Measurements from ENCODE around the gene SASH1.
"Not testable (repeated sequence)": the region's sequence is repeated elsewhere in the genome, so short reads cannot be mapped to it uniquely, and the experiment has no call there.

Gene SASH1

DNA sequence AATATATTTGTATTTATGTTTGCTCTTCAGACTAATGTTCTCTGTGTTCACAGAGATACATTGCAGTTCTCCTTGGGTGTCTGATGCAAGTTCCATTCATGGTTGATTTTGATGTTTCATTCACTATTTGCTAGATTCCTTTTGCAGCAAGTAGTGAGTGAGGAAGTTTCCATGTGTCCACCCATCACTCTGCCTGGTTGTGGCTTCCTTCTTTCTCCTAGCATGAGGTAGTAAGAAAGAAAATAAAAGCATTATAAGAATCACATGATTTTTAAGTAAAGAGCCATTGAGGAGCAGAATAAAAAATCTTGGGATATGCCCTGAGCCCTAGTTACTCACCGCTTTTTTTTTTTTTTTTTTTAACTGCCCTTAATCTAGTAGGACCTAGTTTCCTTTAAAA lies 8.7 kb downstream of the SASH1 start:
- in situ Hi-C loops (cut with MboI; ENCODE audit: low pct_unique_long_range_greater_than_20kb, low sequenced_read_pairs, unreplicated experiment): no loop called here
- no peak for DNase-seq (ENCODE audit: low spot score)
- no peak for TF ChIP-seq CTCF (IDR thresholded peaks at IDR 0.05; ENCODE audit: extremely low read depth, insufficient read depth, missing control alignments)

- in situ Hi-C loops (cut with MboI; ENCODE audit: low pct_unique_long_range_greater_than_20kb, low sequenced_read_pairs, unreplicated experiment); DNase-seq (ENCODE audit: low spot score): not testable (repeated sequence)
Observed at GRCh38 chr6:148352421-148352820, 9.8 kb downstream of the SASH1 start.

DNA sequence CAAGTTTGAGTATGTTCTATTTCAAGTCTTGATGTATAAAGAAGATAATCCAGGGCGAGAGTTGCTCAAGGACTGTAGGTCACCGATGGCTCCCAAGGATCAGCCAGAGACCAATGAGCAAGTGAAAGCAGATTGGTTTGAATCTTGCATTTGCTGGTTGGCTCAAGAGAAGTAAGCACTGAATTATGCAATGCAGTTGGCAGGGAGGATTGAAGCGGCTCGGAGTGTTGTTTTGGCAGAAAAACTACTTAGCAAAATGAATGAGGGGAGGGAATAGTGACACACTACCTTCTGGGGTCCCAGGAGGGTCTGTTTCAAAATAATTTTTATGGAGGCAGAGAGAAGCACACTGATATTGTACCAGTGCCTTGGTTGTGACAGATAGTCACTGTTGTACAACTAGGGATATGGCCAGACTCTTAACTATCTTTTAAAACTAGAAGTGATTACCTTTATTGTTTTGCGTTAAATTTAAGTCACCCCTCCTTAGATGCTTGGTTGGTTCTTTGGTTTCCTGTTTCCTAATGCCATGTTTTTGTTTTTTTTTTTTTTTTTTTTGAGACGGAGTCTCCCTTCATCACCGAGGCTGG lies 15.7 kb downstream of the SASH1 start:
- in situ Hi-C loops (cut with MboI; ENCODE audit: low pct_unique_long_range_greater_than_20kb, low sequenced_read_pairs, unreplicated experiment): no loop called here
- no peak for DNase-seq (ENCODE audit: low spot score)
- TF ChIP-seq CTCF (IDR thresholded peaks at IDR 0.05; ENCODE audit: extremely low read depth, insufficient read depth, missing control alignments): no peak

DNA sequence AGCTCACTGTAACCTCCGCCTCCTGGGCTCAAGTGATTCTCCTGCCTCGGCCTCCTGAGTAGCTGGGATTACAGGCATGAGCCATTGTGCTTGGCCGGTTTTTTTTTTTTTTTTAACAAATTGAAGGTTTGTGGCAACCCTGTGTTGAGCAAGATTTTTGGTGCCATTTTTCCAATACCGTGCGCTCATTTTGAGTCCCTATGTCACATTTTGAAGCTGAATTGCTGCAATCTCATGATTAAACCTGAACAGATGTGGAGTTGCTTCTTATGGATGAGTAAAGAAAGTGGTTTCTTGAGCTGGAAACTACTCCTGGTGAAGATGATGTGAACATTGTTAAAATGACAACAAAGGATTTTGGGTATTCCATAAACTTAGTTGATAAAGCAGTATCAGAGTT lies 16.6 kb downstream of the SASH1 start:
- in situ Hi-C loops (cut with MboI; ENCODE audit: low pct_unique_long_range_greater_than_20kb, low sequenced_read_pairs, unreplicated experiment): no loop called here
- DNase-seq (ENCODE audit: low spot score): no peak
- TF ChIP-seq CTCF (IDR thresholded peaks at IDR 0.05; ENCODE audit: extremely low read depth, insufficient read depth, missing control alignments): no peak

GRCh38 chr6:148364056-148364824 lies 21.6 kb downstream of the SASH1 start:
- in situ Hi-C loops (cut with MboI; ENCODE audit: low pct_unique_long_range_greater_than_20kb, low sequenced_read_pairs, unreplicated experiment): no loop called here

GRCh38 chr6:148365041-148365440 lies 22.4 kb downstream of the SASH1 start:
- no peak for TF ChIP-seq CTCF (IDR thresholded peaks at IDR 0.05; ENCODE audit: extremely low read depth, insufficient read depth, missing control alignments)
- no peak for DNase-seq (ENCODE audit: low spot score)
- in situ Hi-C loops (cut with MboI; ENCODE audit: low pct_unique_long_range_greater_than_20kb, low sequenced_read_pairs, unreplicated experiment): no loop called here

More at GRCh38 chr6:148364056-148364824, 21.6 kb downstream of the SASH1 start:
- TF ChIP-seq CTCF (IDR thresholded peaks at IDR 0.05; ENCODE audit: extremely low read depth, insufficient read depth, missing control alignments): no peak
- no peak for DNase-seq (ENCODE audit: low spot score)

GRCh38 chr6:148367411-148368024 lies 24.9 kb downstream of the SASH1 start:
- TF ChIP-seq CTCF (IDR thresholded peaks at IDR 0.05; ENCODE audit: extremely low read depth, insufficient read depth, missing control alignments): no peak
- in situ Hi-C loops (cut with MboI; ENCODE audit: low pct_unique_long_range_greater_than_20kb, low sequenced_read_pairs, unreplicated experiment): no loop called here
- DNase-seq (ENCODE audit: low spot score): no peak
